Activated B cell treated with CpG ODN at 0.5 μM for 24 hours (primary cell): ENCODE results near the gene KCNJ10. TPM values are rescaled to one million over a fixed set of nuclear protein-coding genes. Genes with fewer than 3 reads are reported as not detected.

Experiments
- ATAC-seq: fragments of 200-7000 bp; cut with Tn5 transposase; one replicate; pipeline ENCODE4 v1.10.0; 2021; ENCODE audit warnings: low read depth, mild to moderate bottlenecking, moderate library complexity
- CTCF ChIA-PET: fragments of 350-600 bp; sonication (Branson Sonifier 250); formaldehyde crosslinking; loops from one replicate; lab custom pipeline; 2021; ENCODE audit warnings: antibody characterized with exemption; lab: Charles Lee
- POLR2A ChIA-PET: fragments of 350-600 bp; sonication (Branson Sonifier 250); formaldehyde crosslinking; loops from one replicate; lab custom pipeline; 2021; ENCODE audit warnings: antibody characterized with exemption; lab: Charles Lee
- DNase-seq: peaks from one replicate; pipeline ENCODE4 v3.0.0; 2022
- H3K27ac Mint-ChIP-seq: one replicate; pipeline ENCODE4 v1.8.0; 2020; ENCODE audit warnings: mixed read lengths
- H3K27me3 Mint-ChIP-seq: one replicate; pipeline ENCODE4 v1.8.0; 2021; ENCODE audit warnings: mixed read lengths
- H3K36me3 Mint-ChIP-seq: one replicate; pipeline ENCODE4 v1.8.0; 2021; ENCODE audit warnings: low read depth, mixed read lengths
- H3K4me1 Mint-ChIP-seq: one replicate; pipeline ENCODE4 v1.8.0; 2021; ENCODE audit warnings: mixed read lengths
- H3K4me3 Mint-ChIP-seq: one replicate; pipeline ENCODE4 v1.8.0; 2020; ENCODE audit warnings: mild to moderate bottlenecking, mixed read lengths
- H3K9me3 Mint-ChIP-seq: one replicate; pipeline ENCODE4 v1.8.0; 2020; ENCODE audit warnings: mixed read lengths
- CTCF ChIP-seq: fragments of 200-600 bp; IDR thresholded peaks from one replicate; pipeline ENCODE4 v1.8.0; 2022; ENCODE audit warnings: antibody characterized with exemption, mild to moderate bottlenecking
- intact Hi-C: fragments of 100-400 bp; cut with micrococcal nuclease; formaldehyde crosslinking; loops from one replicate; pipeline ENCODE4 v1.15.1; 2024
- total RNA-seq: library from RNA; stranded (reverse); gene quantifications from 2 replicates; pipeline ENCODE4 v1.2.3, GENCODE V29; 2022

KCNJ10 gene
- total RNA-seq, 1 donor from 2014 or later = not detected

DNA sequence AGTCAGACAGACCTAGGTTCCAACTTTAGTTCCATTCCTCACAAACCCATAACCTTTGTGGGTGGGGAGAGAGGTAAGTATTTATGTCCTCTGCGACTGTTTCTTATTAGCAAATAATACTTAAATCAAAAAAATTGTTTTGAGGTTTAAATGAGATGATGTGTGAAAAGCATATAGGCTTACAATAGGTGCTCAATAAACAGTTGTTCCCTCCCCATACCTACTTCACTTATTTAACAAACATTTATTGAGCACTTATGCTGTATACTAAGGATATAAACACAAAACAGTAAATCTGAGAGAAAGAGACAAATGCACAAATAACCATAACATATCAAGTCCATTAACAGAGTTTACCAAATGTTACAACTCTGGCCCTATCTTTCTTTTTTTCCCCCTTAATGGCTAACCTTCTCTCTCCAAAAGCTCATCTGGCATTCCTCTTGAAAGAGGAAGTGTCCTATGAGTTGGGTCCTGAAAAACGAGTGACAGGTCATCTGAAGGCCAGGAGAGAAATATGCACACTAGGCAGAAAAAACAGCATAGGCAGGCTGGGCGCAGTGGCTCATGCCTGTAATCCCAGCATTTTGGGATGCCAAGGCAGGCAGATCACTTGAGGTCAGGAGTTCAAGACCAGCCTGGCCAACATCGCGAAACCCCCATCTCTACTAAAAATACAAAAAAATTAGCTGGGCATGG, 48.4 kb downstream of the KCNJ10 start:
- intact Hi-C loops = no loop called here
- Mint-ChIP-seq H3K4me3 (no peak overlapping the region), H3K27ac (no peak overlapping the region), H3K4me1 (no peaks in the 10 kb centered on the region), H3K36me3 (no peaks in the 10 kb centered on the region), H3K27me3 (peaks cover 8% of the 10 kb centered on the region), H3K9me3 (no peaks in the 10 kb centered on the region)
- ChIA-PET CTCF (no interaction called here), POLR2A (no interaction called here)
- no peak for ATAC-seq
- no peak for TF ChIP-seq CTCF
- no peak for DNase-seq

- Mint-ChIP-seq H3K27ac (no peak overlapping the region), H3K4me1 (no peaks in the 10 kb centered on the region), H3K27me3 (peaks cover 8% of the 10 kb centered on the region), H3K36me3 (no peaks in the 10 kb centered on the region), H3K4me3 (no peak overlapping the region), H3K9me3 (no peaks in the 10 kb centered on the region)
- TF ChIP-seq CTCF = no peak
- ATAC-seq (no peak), DNase-seq (no peak)
- ChIA-PET CTCF (interaction anchor here (2.9 kb wide), 1 partner anchor 14 kb away, joined by 16 read pairs; no protein-coding TSS in a partner anchor), POLR2A (no interaction called here)
- intact Hi-C loops = no loop called here
Measured at GRCh38 chr1:160020196-160020595, 49.8 kb downstream of the KCNJ10 start.

GRCh38 chr1:160018900-160019299, 51.1 kb downstream of the KCNJ10 start:
- no peak for ATAC-seq
- H3K27ac Mint-ChIP-seq = no peak overlapping the region
- no peak for TF ChIP-seq CTCF
- POLR2A ChIA-PET = no interaction called here
- CTCF ChIA-PET = interaction anchor here (2.9 kb wide), 1 partner anchor 12 kb away, joined by 16 read pairs; no protein-coding TSS in a partner anchor
- no peak for DNase-seq
- no peak overlapping the region for H3K4me3 Mint-ChIP-seq
- peaks cover 8% of the 10 kb centered on the region for H3K27me3 Mint-ChIP-seq
- intact Hi-C loops = no loop called here
- no peaks in the 10 kb centered on the region for H3K9me3 Mint-ChIP-seq
- H3K4me1 Mint-ChIP-seq = no peaks in the 10 kb centered on the region
- H3K36me3 Mint-ChIP-seq = no peaks in the 10 kb centered on the region

GRCh38 chr1:160018347-160018746, 51.6 kb downstream of the KCNJ10 start:
- intact Hi-C loops = no loop called here
- Mint-ChIP-seq H3K36me3 (no peaks in the 10 kb centered on the region), H3K9me3 (no peaks in the 10 kb centered on the region), H3K27me3 (peaks cover 13% of the 10 kb centered on the region), H3K4me3 (no peak overlapping the region), H3K4me1 (no peaks in the 10 kb centered on the region), H3K27ac (no peak overlapping the region)
- ChIA-PET POLR2A (no interaction called here), CTCF (interaction anchor here (2.9 kb wide), 1 partner anchor 12 kb away, joined by 16 read pairs; no protein-coding TSS in a partner anchor)
- DNase-seq (no peak), ATAC-seq (no peak)
- TF ChIP-seq CTCF = no peak

- H3K4me1 Mint-ChIP-seq = no peaks in the 10 kb centered on the region
- no peak for DNase-seq
- no peak overlapping the region for H3K4me3 Mint-ChIP-seq
- no peak for TF ChIP-seq CTCF
- H3K36me3 Mint-ChIP-seq = no peaks in the 10 kb centered on the region
- ChIA-PET POLR2A (no interaction called here), CTCF (no interaction called here)
- H3K9me3 Mint-ChIP-seq = no peaks in the 10 kb centered on the region
- H3K27me3 Mint-ChIP-seq = peaks cover 14% of the 10 kb centered on the region
- ATAC-seq = no peak
- no peak overlapping the region for H3K27ac Mint-ChIP-seq
- intact Hi-C loops = no loop called here
Measured at GRCh38 chr1:160017592-160017991, 52.4 kb downstream of the KCNJ10 start.
